ENCODE results near the gene GRIK4. TPM values are rescaled to one million over a fixed set of nuclear protein-coding genes. Genes with fewer than 3 reads are reported as not detected.

GRIK4 gene
- polyA plus RNA-seq, 1 experiment = 0.55 TPM

- Histone ChIP-seq H3K9me3 (ENCODE audit: control insufficient read depth, insufficient read depth, low read length) (no peaks in the 10 kb centered on the region), H3K27ac (ENCODE audit: low read depth, low read length) (no peak overlapping the region), H3K4me3 (ENCODE audit: low read depth, low read length) (no peak overlapping the region), H3K27me3 (ENCODE audit: control insufficient read depth, insufficient read depth, low read length) (peaks cover 17% of the 10 kb centered on the region)
- DNase-seq (ENCODE audit: low read depth, low spot score) = no peak
- TF ChIP-seq CTCF (IDR thresholded peaks at IDR 0.05; ENCODE audit: low read depth, low read length) = no peak
- ChIA-PET CTCF (no interaction called here), POLR2A (no interaction called here)
These were observed 392.6 kb downstream of the GRIK4 start for GRCh38 chr11:120904116-120904515.

- POLR2A ChIA-PET = no interaction called here
These were observed 395.2 kb downstream of the GRIK4 start for GRCh38 chr11:120906766-120907165.

GRCh38 chr11:120907971-120908370 is 396.4 kb downstream of the GRIK4 start:
- no peak for TF ChIP-seq CTCF (IDR thresholded peaks at IDR 0.05; ENCODE audit: low read depth, low read length)
- ChIA-PET CTCF (no interaction called here), POLR2A (no interaction called here)
- no peak overlapping the region for H3K4me3 ChIP-seq (ENCODE audit: low read depth, low read length)
- no peak overlapping the region for H3K27ac ChIP-seq (ENCODE audit: low read depth, low read length)
- peaks cover 16% of the 10 kb centered on the region for H3K27me3 ChIP-seq (ENCODE audit: control insufficient read depth, insufficient read depth, low read length)
- no peaks in the 10 kb centered on the region for H3K9me3 ChIP-seq (ENCODE audit: control insufficient read depth, insufficient read depth, low read length)
- no peak for DNase-seq (ENCODE audit: low read depth, low spot score)

More at GRCh38 chr11:120906766-120907165, 395.2 kb downstream of the GRIK4 start:
- no peaks in the 10 kb centered on the region for H3K9me3 ChIP-seq (ENCODE audit: control insufficient read depth, insufficient read depth, low read length)
- no peak overlapping the region for H3K27ac ChIP-seq (ENCODE audit: low read depth, low read length)
- peaks cover 18% of the 10 kb centered on the region for H3K27me3 ChIP-seq (ENCODE audit: control insufficient read depth, insufficient read depth, low read length)
- CTCF ChIA-PET = interaction anchor here (0.9 kb wide), 1 partner anchor 222 kb away, joined by 5 read pairs; no protein-coding TSS in a partner anchor
- DNase-seq (ENCODE audit: low read depth, low spot score) = no peak
- no peak for TF ChIP-seq CTCF (IDR thresholded peaks at IDR 0.05; ENCODE audit: low read depth, low read length)
- H3K4me3 ChIP-seq (ENCODE audit: low read depth, low read length) = no peak overlapping the region

GRCh38 chr11:120908461-120909181 is 397.1 kb downstream of the GRIK4 start:
- ChIA-PET CTCF (no interaction called here), POLR2A (no interaction called here)
- Histone ChIP-seq H3K27me3 (ENCODE audit: control insufficient read depth, insufficient read depth, low read length) (peaks cover 16% of the 10 kb centered on the region), H3K27ac (ENCODE audit: low read depth, low read length) (no peak overlapping the region), H3K4me3 (ENCODE audit: low read depth, low read length) (no peak overlapping the region), H3K9me3 (ENCODE audit: control insufficient read depth, insufficient read depth, low read length) (no peaks in the 10 kb centered on the region)
- DNase-seq (ENCODE audit: low read depth, low spot score) = no peak
- TF ChIP-seq CTCF (IDR thresholded peaks at IDR 0.05; ENCODE audit: low read depth, low read length) = no peak

- Histone ChIP-seq H3K9me3 (ENCODE audit: control insufficient read depth, insufficient read depth, low read length) (no peaks in the 10 kb centered on the region), H3K27ac (ENCODE audit: low read depth, low read length) (no peak overlapping the region), H3K27me3 (ENCODE audit: control insufficient read depth, insufficient read depth, low read length) (peaks cover 16% of the 10 kb centered on the region), H3K4me3 (ENCODE audit: low read depth, low read length) (no peak overlapping the region)
- CTCF ChIA-PET = no interaction called here
- POLR2A ChIA-PET = no interaction called here
- no peak for DNase-seq (ENCODE audit: low read depth, low spot score)
- TF ChIP-seq CTCF (IDR thresholded peaks at IDR 0.05; ENCODE audit: low read depth, low read length) = no peak
These were observed 398.3 kb downstream of the GRIK4 start for GRCh38 chr11:120909676-120910416.

Data from AG04450 (cell line).